ENCODE data around the gene MAPKAP1. TPM values are rescaled to one million over a fixed set of nuclear protein-coding genes. Genes with fewer than 3 reads are reported as not detected.

Gene MAPKAP1
- total and polyA plus RNA-seq, 2 experiments from 2014 or later, result 66.7 to 85.6 TPM

- Histone ChIP-seq H3K4me1 (ENCODE audit: low read depth) (no peaks in the 10 kb centered on the region), H3K27me3 (no peaks in the 10 kb centered on the region), H3K36me3 (no peaks in the 10 kb centered on the region), H3K9me3 (ENCODE audit: low read depth) (no peaks in the 10 kb centered on the region), H3K27ac (no peak overlapping the region), H3K4me3 (no peak overlapping the region)
- no peak for DNase-seq (ENCODE audit: low read depth in 1 of 2, low spot score in 1 of 2)
- no peak for TF ChIP-seq CTCF (IDR thresholded peaks at IDR 0.05; ENCODE audit: low read depth, low read length)
Measured at GRCh38 chr9:125730168-125730567, 23.2 kb upstream of the MAPKAP1 start.

- no peaks in the 10 kb centered on the region for H3K36me3 ChIP-seq
- DNase-seq (ENCODE audit: low read depth in 1 of 2, low spot score in 1 of 2), result no peak
- no peaks in the 10 kb centered on the region for H3K27me3 ChIP-seq
- H3K4me3 ChIP-seq, result no peak overlapping the region
- H3K4me1 ChIP-seq (ENCODE audit: low read depth), result no peaks in the 10 kb centered on the region
- no peak for TF ChIP-seq CTCF (IDR thresholded peaks at IDR 0.05; ENCODE audit: low read depth, low read length)
- no peak overlapping the region for H3K27ac ChIP-seq
- no peaks in the 10 kb centered on the region for H3K9me3 ChIP-seq (ENCODE audit: low read depth)
Measured at GRCh38 chr9:125726456-125727132, 19.6 kb upstream of the MAPKAP1 start.

GRCh38 chr9:125707472-125707804 lies 430 bp upstream of the MAPKAP1 start:
- Histone ChIP-seq H3K27me3 (no peaks in the 10 kb centered on the region), H3K4me1 (ENCODE audit: low read depth) (peaks cover 13% of the 10 kb centered on the region), H3K27ac (peak overlapping the region; percentile 40), H3K9me3 (ENCODE audit: low read depth) (no peaks in the 10 kb centered on the region), H3K36me3 (no peaks in the 10 kb centered on the region), H3K4me3 (no peak overlapping the region)
- no peak for DNase-seq (ENCODE audit: low read depth in 1 of 2, low spot score in 1 of 2)
- TF ChIP-seq CTCF (IDR thresholded peaks at IDR 0.05; ENCODE audit: low read depth, low read length), result no peak

GRCh38 chr9:125705893-125706292 lies 1.1 kb downstream of the MAPKAP1 start:
- H3K36me3 ChIP-seq, result no peaks in the 10 kb centered on the region
- no peaks in the 10 kb centered on the region for H3K9me3 ChIP-seq (ENCODE audit: low read depth)
- H3K4me3 ChIP-seq, result peak overlapping the region; percentile 82
- TF ChIP-seq CTCF (IDR thresholded peaks at IDR 0.05; ENCODE audit: low read depth, low read length), result no peak
- H3K4me1 ChIP-seq (ENCODE audit: low read depth), result peaks cover 19% of the 10 kb centered on the region
- no peak for DNase-seq (ENCODE audit: low read depth in 1 of 2, low spot score in 1 of 2)
- H3K27me3 ChIP-seq, result no peaks in the 10 kb centered on the region
- no peak overlapping the region for H3K27ac ChIP-seq

GRCh38 chr9:125703662-125704061 lies 3.3 kb downstream of the MAPKAP1 start:
- H3K27me3 ChIP-seq, result no peaks in the 10 kb centered on the region
- no peak overlapping the region for H3K4me3 ChIP-seq
- no peaks in the 10 kb centered on the region for H3K9me3 ChIP-seq (ENCODE audit: low read depth)
- no peaks in the 10 kb centered on the region for H3K36me3 ChIP-seq
- peaks cover 19% of the 10 kb centered on the region for H3K4me1 ChIP-seq (ENCODE audit: low read depth)
- no peak overlapping the region for H3K27ac ChIP-seq
- no peak for DNase-seq (ENCODE audit: low read depth in 1 of 2, low spot score in 1 of 2)
- no peak for TF ChIP-seq CTCF (IDR thresholded peaks at IDR 0.05; ENCODE audit: low read depth, low read length)

Data from cardiac muscle cell (in vitro differentiated cells and primary cell).